Measurements from ENCODE around the gene RND1.

RND1 gene

DNA sequence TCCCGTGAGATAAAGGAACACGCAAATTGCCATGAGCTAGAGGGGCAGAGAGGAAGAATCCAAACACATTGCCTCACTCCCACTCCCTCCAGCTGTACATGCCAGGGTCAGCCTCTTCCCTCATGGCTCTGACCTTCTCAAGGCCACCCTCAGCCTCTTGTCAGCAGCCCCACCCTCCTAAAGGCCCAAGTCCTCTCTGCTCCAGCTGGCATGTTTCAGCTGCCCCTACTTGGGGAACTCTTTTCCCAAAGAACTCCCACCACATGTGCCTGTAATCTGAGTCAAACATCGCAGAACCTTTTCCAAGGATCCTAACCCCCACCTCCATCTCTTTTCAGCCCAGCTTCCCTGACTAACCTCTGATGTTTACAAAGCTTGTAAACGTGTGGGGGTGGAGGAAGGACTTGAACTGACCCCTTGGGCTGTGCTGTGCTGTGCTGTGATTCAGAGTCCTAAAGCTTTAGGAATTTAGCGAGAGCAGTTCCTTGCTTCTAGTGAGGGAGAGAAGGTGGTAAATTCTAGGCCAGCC, 54.7 kb downstream of the RND1 start:
- DNase-seq (ENCODE audit: low read depth in 2 of 2): no peak

DNA sequence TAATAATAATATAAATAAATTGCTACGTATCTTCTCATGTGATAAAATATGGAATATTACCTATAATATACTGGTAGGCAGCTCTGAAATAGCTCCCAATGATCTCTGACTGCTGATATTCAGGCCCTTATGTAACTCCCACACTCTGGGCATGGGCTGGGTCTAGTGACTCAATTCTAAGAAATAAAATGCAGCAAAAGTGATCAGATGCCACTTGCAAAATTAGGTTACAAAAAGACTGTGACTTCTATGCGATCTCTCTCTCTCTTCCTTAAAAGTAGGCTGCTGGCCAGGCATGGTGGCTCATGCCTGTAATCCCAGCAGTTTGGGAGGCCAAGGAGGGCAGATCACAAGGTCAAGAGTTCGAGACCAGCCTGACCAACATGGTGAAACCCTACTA, 57.7 kb downstream of the RND1 start:
- DNase-seq (ENCODE audit: low read depth in 2 of 2): no peak

All from stimulated activated CD8-positive, alpha-beta memory T cell treated with anti-CD3 and anti-CD28 coated beads, Interleukin-2, amount 100 ng/mL, for 1 hour (primary cell).